ENCODE results near the gene RASSF5.
A peak's percentile ranks its signal among the peaks of the same experiment; 100 is the strongest.

RASSF5 gene

DNA sequence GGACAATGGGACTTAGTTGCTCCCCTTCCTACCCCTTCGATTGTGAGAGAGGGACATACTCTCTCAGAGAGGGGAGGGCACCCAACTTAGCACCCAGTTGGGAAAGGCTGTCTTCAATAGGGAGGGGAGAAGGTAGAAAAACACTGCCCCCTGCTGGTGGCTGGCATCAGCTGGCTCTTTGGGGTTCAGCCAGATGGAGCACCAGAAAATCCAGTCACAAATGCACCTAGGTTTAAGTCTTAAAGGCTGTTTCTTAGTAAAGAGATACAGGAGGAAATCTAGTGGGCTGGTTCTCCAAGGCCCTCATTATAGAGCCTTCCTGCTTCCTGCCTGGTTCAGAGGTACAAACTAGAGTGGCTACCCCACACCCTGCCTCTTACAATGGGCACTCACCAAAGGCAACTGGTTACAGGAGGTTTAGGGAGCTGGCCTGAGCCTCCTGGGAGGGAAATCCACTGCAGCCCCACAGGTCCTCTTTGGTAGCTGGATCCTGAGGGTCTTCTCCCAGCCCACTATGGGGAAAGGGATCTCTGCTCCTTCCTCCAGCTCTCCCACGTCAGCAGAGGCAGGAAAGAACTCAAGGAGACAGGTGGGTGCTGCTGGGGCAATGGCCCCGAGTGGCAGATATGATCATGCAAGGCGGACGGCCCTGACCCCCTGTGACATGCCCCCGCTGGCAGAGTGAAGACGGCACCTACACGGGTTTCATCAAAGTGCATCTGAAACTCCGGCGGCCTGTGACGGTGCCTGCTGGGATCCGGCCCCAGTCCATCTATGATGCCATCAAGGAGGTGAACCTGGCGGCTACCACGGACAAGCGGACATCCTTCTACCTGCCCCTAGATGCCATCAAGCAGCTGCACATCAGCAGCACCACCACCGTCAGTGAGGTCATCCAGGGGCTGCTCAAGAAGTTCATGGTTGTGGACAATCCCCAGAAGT, 76.6 kb downstream of the RASSF5 start:
- peak; percentile 79 for DNase-seq
- H3K27me3 ChIP-seq, result no peaks in the 10 kb centered on the region
- H3K9me3 ChIP-seq, result no peaks in the 10 kb centered on the region
- no peaks in the 10 kb centered on the region for H3K36me3 ChIP-seq
- no peaks in the 10 kb centered on the region for H3K4me1 ChIP-seq
- TF ChIP-seq, protein P1, sequence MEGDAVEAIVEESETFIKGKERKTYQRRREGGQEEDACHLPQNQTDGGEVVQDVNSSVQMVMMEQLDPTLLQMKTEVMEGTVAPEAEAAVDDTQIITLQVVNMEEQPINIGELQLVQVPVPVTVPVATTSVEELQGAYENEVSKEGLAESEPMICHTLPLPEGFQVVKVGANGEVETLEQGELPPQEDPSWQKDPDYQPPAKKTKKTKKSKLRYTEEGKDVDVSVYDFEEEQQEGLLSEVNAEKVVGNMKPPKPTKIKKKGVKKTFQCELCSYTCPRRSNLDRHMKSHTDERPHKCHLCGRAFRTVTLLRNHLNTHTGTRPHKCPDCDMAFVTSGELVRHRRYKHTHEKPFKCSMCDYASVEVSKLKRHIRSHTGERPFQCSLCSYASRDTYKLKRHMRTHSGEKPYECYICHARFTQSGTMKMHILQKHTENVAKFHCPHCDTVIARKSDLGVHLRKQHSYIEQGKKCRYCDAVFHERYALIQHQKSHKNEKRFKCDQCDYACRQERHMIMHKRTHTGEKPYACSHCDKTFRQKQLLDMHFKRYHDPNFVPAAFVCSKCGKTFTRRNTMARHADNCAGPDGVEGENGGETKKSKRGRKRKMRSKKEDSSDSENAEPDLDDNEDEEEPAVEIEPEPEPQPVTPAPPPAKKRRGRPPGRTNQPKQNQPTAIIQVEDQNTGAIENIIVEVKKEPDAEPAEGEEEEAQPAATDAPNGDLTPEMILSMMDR (IDR thresholded peaks at IDR 0.05; ENCODE audit: low read depth, low read length), result peak; percentile 94
- H3K4me3 ChIP-seq (ENCODE audit: low read depth, low read length), result no peak overlapping the region

DNA sequence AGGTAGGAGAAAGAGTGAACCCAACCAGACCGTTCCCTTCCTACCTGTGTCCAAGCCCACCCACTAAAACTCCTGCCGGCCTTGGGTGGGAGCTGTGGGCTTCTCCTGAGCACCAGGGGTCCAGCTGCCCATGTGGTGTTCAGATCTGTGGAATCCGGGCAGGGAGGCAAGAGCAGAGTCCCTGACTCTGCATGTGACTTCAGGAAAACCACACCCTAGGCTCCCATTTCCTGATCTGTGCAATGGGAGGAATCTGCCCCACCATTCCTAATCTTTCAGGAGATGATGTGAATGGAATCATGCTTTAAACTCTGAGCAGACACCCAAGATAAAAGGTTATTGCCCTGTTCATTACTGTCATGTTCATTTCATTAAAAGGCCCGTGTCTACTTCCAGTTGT, 77.4 kb downstream of the RASSF5 start:
- TF ChIP-seq, protein P1 (IDR thresholded peaks at IDR 0.05; ENCODE audit: low read depth, low read length), result no peak
- H3K36me3 ChIP-seq, result no peaks in the 10 kb centered on the region
- H3K27me3 ChIP-seq, result no peaks in the 10 kb centered on the region
- H3K9me3 ChIP-seq, result no peaks in the 10 kb centered on the region
- no peak for DNase-seq
- no peaks in the 10 kb centered on the region for H3K4me1 ChIP-seq
- no peak overlapping the region for H3K4me3 ChIP-seq (ENCODE audit: low read depth, low read length)

DNA sequence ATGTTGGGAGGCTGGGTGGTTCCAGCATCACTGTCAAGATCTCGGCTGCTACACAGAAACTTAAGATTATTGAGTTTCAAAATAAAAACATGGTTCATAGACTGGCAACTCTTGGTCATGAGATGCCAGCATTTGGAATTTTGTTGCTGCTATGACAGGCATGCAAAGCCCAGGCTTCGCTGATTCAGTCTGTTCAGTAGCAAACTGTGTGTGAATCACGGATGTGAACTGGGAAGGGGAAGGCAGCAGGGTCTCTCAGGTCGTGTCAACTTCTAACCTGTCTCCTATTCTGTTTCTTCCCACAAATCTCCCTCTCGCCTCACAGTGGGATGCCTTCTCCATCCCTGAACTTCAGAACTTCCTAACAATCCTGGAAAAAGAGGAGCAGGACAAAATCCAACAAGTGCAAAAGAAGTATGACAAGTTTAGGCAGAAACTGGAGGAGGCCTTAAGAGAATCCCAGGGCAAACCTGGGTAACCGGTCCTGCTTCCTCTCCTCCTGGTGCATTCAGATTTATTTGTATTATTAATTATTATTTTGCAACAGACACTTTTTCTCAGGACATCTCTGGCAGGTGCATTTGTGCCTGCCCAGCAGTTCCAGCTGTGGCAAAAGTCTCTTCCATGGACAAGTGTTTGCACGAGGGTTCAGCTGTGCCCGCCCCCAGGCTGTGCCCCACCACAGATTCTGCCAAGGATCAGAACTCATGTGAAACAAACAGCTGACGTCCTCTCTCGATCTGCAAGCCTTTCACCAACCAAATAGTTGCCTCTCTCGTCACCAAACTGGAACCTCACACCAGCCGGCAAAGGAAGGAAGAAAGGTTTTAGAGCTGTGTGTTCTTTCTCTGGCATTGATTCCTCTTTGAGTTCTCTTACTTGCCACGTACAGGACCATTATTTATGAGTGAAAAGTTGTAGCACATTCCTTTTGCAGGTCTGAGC, 79.4 kb downstream of the RASSF5 start:
- Histone ChIP-seq H3K36me3 (peaks cover 6% of the 10 kb centered on the region), H3K27me3 (no peaks in the 10 kb centered on the region), H3K4me3 (ENCODE audit: low read depth, low read length) (no peak overlapping the region), H3K9me3 (no peaks in the 10 kb centered on the region), H3K4me1 (no peaks in the 10 kb centered on the region)
- no peak for DNase-seq
- TF ChIP-seq, protein P1 (IDR thresholded peaks at IDR 0.05; ENCODE audit: low read depth, low read length), result no peak

DNA sequence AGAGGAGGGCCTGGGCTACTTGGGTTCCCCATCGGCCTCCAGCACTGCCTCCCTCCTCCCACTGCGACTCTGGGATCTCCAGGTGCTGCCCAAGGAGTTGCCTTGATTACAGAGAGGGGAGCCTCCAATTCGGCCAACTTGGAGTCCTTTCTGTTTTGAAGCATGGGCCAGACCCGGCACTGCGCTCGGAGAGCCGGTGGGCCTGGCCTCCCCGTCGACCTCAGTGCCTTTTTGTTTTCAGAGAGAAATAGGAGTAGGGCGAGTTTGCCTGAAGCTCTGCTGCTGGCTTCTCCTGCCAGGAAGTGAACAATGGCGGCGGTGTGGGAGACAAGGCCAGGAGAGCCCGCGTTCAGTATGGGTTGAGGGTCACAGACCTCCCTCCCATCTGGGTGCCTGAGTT, 80.6 kb downstream of the RASSF5 start:
- DNase-seq, result no peak
- peaks cover 18% of the 10 kb centered on the region for H3K36me3 ChIP-seq
- no peaks in the 10 kb centered on the region for H3K9me3 ChIP-seq
- no peaks in the 10 kb centered on the region for H3K4me1 ChIP-seq
- no peaks in the 10 kb centered on the region for H3K27me3 ChIP-seq
- TF ChIP-seq, protein P1 (IDR thresholded peaks at IDR 0.05; ENCODE audit: low read depth, low read length), result no peak
- no peak overlapping the region for H3K4me3 ChIP-seq (ENCODE audit: low read depth, low read length)

DNA sequence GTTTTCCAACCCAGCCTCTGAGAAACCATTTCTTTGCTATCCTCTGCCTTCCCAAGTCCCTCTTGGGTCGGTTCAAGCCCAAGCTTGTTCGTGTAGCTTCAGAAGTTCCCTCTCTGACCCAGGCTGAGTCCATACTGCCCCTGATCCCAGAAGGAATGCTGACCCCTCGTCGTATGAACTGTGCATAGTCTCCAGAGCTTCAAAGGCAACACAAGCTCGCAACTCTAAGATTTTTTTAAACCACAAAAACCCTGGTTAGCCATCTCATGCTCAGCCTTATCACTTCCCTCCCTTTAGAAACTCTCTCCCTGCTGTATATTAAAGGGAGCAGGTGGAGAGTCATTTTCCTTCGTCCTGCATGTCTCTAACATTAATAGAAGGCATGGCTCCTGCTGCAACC, 81.2 kb downstream of the RASSF5 start:
- TF ChIP-seq, protein P1 (IDR thresholded peaks at IDR 0.05; ENCODE audit: low read depth, low read length), result no peak
- H3K27me3 ChIP-seq, result no peaks in the 10 kb centered on the region
- no peak for DNase-seq
- H3K4me1 ChIP-seq, result no peaks in the 10 kb centered on the region
- no peaks in the 10 kb centered on the region for H3K9me3 ChIP-seq
- no peak overlapping the region for H3K4me3 ChIP-seq (ENCODE audit: low read depth, low read length)
- H3K36me3 ChIP-seq, result peaks cover 24% of the 10 kb centered on the region
